BJ (cell line): ENCODE results near the gene DSG4. TPM values are rescaled to one million over a fixed set of nuclear protein-coding genes. Genes with fewer than 3 reads are reported as not detected.

Source experiments
- CTCF ChIA-PET: fragments of 350-600 bp; formaldehyde crosslinking; extraction: SDS; loops from one replicate; lab custom pipeline; 2021; ENCODE audit warnings: antibody characterized with exemption, inconsistent platforms; lab: Yijun Ruan, JAX
- POLR2A ChIA-PET: fragments of 300-600 bp; sonication (Branson Sonifier 250); formaldehyde crosslinking; extraction: SDS; loops from one replicate; lab custom pipeline; 2021; ENCODE audit warnings: antibody characterized with exemption; lab: Charles Lee
- DNase-seq: peaks from one replicate; pipeline ENCODE4 v3.0.0-alpha.2; 2011; ENCODE audit warnings: low read depth
- H3K27me3 ChIP-seq: 2 replicates; pipeline ENCODE4 v1.6.0; 2011; ENCODE audit warnings: low read length; ENCODE audit not compliant: control insufficient read depth, insufficient read depth
- H3K36me3 ChIP-seq: 2 replicates; pipeline ENCODE4 v1.5.1; 2011; ENCODE audit warnings: low read length; ENCODE audit not compliant: control insufficient read depth, insufficient read depth
- H3K4me3 ChIP-seq: 2 replicates; pipeline ENCODE4 v1.5.1; 2011; ENCODE audit warnings: low read depth, mild to moderate bottlenecking, control low read depth, low read length
- CTCF ChIP-seq: IDR thresholded peaks from 2 replicates; pipeline ENCODE4 v1.5.1; 2011; ENCODE audit warnings: low read depth, mild to moderate bottlenecking, control low read depth, inconsistent platforms, low read length, moderate library complexity; ENCODE audit not compliant: insufficient read depth
- polyA plus RNA-seq: library from polyadenylated mRNA; depleted of rRNA; stranded (reverse); fragments of >200 nt; gene quantifications from 2 replicates; pipeline ENCODE4 v1.2.3, GENCODE V29; 2011

Gene DSG4
- polyA plus RNA-seq, 1 experiment: not detected

- Histone ChIP-seq H3K27me3 (no peaks in the 10 kb centered on the region), H3K4me3 (no peak overlapping the region), H3K36me3 (no peaks in the 10 kb centered on the region)
- CTCF ChIA-PET: interaction anchor here (1.1 kb wide), 1 partner anchor 14 kb away, joined by 3 read pairs; no protein-coding TSS in a partner anchor
- no peak for TF ChIP-seq CTCF
- POLR2A ChIA-PET: no interaction called here
- no peak for DNase-seq
Measured at GRCh38 chr18:31420032-31420431, 43.5 kb downstream of the DSG4 start.

GRCh38 chr18:31420524-31420923 is 43.9 kb downstream of the DSG4 start:
- ChIA-PET CTCF (interaction anchor here (1.1 kb wide), 1 partner anchor 15 kb away, joined by 3 read pairs; no protein-coding TSS in a partner anchor), POLR2A (no interaction called here)
- Histone ChIP-seq H3K4me3 (no peak overlapping the region), H3K27me3 (no peaks in the 10 kb centered on the region), H3K36me3 (no peaks in the 10 kb centered on the region)
- TF ChIP-seq CTCF: no peak
- no peak for DNase-seq

GRCh38 chr18:31424383-31424988 is 47.9 kb downstream of the DSG4 start:
- no peak for DNase-seq
- TF ChIP-seq CTCF: 0 out of 2 replicates have a peak, but pooled peaks have one; percentile 6
- POLR2A ChIA-PET: no interaction called here
- CTCF ChIA-PET: no interaction called here
- H3K27me3 ChIP-seq: no peaks in the 10 kb centered on the region
- H3K36me3 ChIP-seq: no peaks in the 10 kb centered on the region
- no peak overlapping the region for H3K4me3 ChIP-seq

GRCh38 chr18:31426021-31426420 is 49.4 kb downstream of the DSG4 start:
- H3K4me3 ChIP-seq: no peak overlapping the region
- POLR2A ChIA-PET: no interaction called here
- DNase-seq: no peak
- TF ChIP-seq CTCF: no peak
- no peaks in the 10 kb centered on the region for H3K27me3 ChIP-seq
- CTCF ChIA-PET: no interaction called here
- H3K36me3 ChIP-seq: no peaks in the 10 kb centered on the region

GRCh38 chr18:31426871-31427406 is 50.4 kb downstream of the DSG4 start:
- no peak for DNase-seq
- ChIA-PET CTCF (no interaction called here), POLR2A (no interaction called here)
- no peak for TF ChIP-seq CTCF
- Histone ChIP-seq H3K36me3 (no peaks in the 10 kb centered on the region), H3K27me3 (no peaks in the 10 kb centered on the region), H3K4me3 (no peak overlapping the region)
